Astrocyte (in vitro differentiated cells and primary cell): ENCODE data around the gene BTBD2. TPM values are rescaled to one million over a fixed set of nuclear protein-coding genes. Genes with fewer than 3 reads are reported as not detected.

Source experiments
- DNase-seq: peaks from one replicate; pipeline ENCODE4 v3.0.0-alpha.2; 2010; ENCODE audit warnings: low read depth
- FAIRE-seq: peaks from 2 replicates; lab custom pipeline; 2011; peaks lifted over from hg19 to GRCh38; lab: Jason Lieb, UNC
- H2AFZ ChIP-seq: 2 replicates; pipeline ENCODE4 v1.6.0; 2012; ENCODE audit warnings: low read depth, low read length, inconsistent platforms
- H3K27ac ChIP-seq: 2 replicates; pipeline ENCODE4 v1.5.1; 2011; ENCODE audit warnings: low read depth, low read length, inconsistent platforms
- H3K27me3 ChIP-seq: 2 replicates; pipeline ENCODE4 v1.6.0; 2011; ENCODE audit warnings: low read length, inconsistent platforms; ENCODE audit not compliant: insufficient read depth
- H3K36me3 ChIP-seq: 2 replicates; pipeline ENCODE4 v1.5.1; 2011; ENCODE audit warnings: low read length, inconsistent platforms; ENCODE audit not compliant: insufficient read depth
- H3K4me1 ChIP-seq: 2 replicates; pipeline ENCODE4 v1.5.1; 2011; ENCODE audit warnings: low read length, inconsistent platforms; ENCODE audit not compliant: insufficient read depth
- H3K4me2 ChIP-seq: 2 replicates; pipeline ENCODE4 v1.6.0; 2012; ENCODE audit warnings: low read length, inconsistent platforms
- H3K4me3 ChIP-seq: 2 replicates; pipeline ENCODE4 v1.5.1; 2011; ENCODE audit warnings: low read depth, mild to moderate bottlenecking, low read length, inconsistent platforms; ENCODE audit not compliant: insufficient read depth
- H3K79me2 ChIP-seq: 2 replicates; pipeline ENCODE4 v1.6.0; 2012; ENCODE audit warnings: mild to moderate bottlenecking, low read length, inconsistent platforms; ENCODE audit not compliant: insufficient read depth
- H3K9ac ChIP-seq: 2 replicates; pipeline ENCODE4 v1.6.0; 2012; ENCODE audit warnings: mild to moderate bottlenecking, low read length, inconsistent platforms
- H3K9me3 ChIP-seq: 2 replicates; pipeline ENCODE4 v1.5.1; 2012; ENCODE audit warnings: low read depth, mild to moderate bottlenecking, low read length, inconsistent platforms; ENCODE audit not compliant: insufficient read depth
- H4K20me1 ChIP-seq: 2 replicates; pipeline ENCODE4 v1.6.0; 2012; ENCODE audit warnings: low read length, inconsistent platforms; ENCODE audit not compliant: insufficient read depth
- H3K27ac Mint-ChIP-seq: one replicate; pipeline ENCODE4 v1.8.0; 2021; ENCODE audit warnings: mild to moderate bottlenecking, mixed read lengths; ENCODE audit not compliant: unreplicated experiment
- H3K27me3 Mint-ChIP-seq: one replicate; pipeline ENCODE4 v1.8.0; 2021; ENCODE audit warnings: low read depth, mixed read lengths; ENCODE audit not compliant: unreplicated experiment
- H3K36me3 Mint-ChIP-seq: one replicate; pipeline ENCODE4 v1.8.0; 2021; ENCODE audit warnings: low read depth, mixed read lengths; ENCODE audit not compliant: unreplicated experiment
- H3K4me1 Mint-ChIP-seq: one replicate; pipeline ENCODE4 v1.8.0; 2021; ENCODE audit warnings: low read depth, mixed read lengths; ENCODE audit not compliant: unreplicated experiment
- H3K4me3 Mint-ChIP-seq: one replicate; pipeline ENCODE4 v1.8.0; 2021; ENCODE audit warnings: mild to moderate bottlenecking, moderate library complexity, mixed read lengths; ENCODE audit not compliant: unreplicated experiment
- H3K9me3 Mint-ChIP-seq: one replicate; pipeline ENCODE4 v1.8.0; 2021; ENCODE audit warnings: mild to moderate bottlenecking, mixed read lengths; ENCODE audit not compliant: unreplicated experiment
- CTCF ChIP-seq: IDR thresholded peaks from 2 replicates; pipeline ENCODE4 v1.5.1; 2011; ENCODE audit warnings: low read depth, mild to moderate bottlenecking, inconsistent platforms, low read length, moderate library complexity; ENCODE audit not compliant: insufficient read depth
- EZH2 ChIP-seq: IDR thresholded peaks from 2 replicates; pipeline ENCODE4 v1.6.1; 2012; ENCODE audit warnings: mild to moderate bottlenecking, low read length, inconsistent platforms; ENCODE audit not compliant: insufficient read depth
- total RNA-seq: library from RNA; stranded (reverse); gene quantifications from 2 replicates; pipeline ENCODE4 v1.2.1, GENCODE V29; 2021

BTBD2 gene
- total RNA-seq, 1 donor from 2014 or later = 53.7 TPM

GRCh38 chr19:1955171-1956121 lies 60.1 kb downstream of the BTBD2 start:
- no peak for TF ChIP-seq EZH2
- Mint-ChIP-seq H3K27ac (no peak overlapping the region), H3K4me3 (no peak overlapping the region), H3K27me3 (no peaks in the 10 kb centered on the region), H3K36me3 (no peaks in the 10 kb centered on the region), H3K9me3 (no peaks in the 10 kb centered on the region), H3K4me1 (peaks cover 1% of the 10 kb centered on the region)
- no peak overlapping the region for H3K4me2 ChIP-seq
- peaks cover 88% of the 10 kb centered on the region for H4K20me1 ChIP-seq
- H3K36me3 ChIP-seq = no peaks in the 10 kb centered on the region
- no peak overlapping the region for H3K4me3 ChIP-seq
- no peak overlapping the region for H3K9ac ChIP-seq
- FAIRE-seq (no peak), DNase-seq (no peak)
- no peak overlapping the region for H2AFZ ChIP-seq
- no peaks in the 10 kb centered on the region for H3K4me1 ChIP-seq
- peaks cover 89% of the 10 kb centered on the region for H3K79me2 ChIP-seq
- H3K9me3 ChIP-seq = no peaks in the 10 kb centered on the region
- H3K27me3 ChIP-seq = no peaks in the 10 kb centered on the region
- no peak overlapping the region for H3K27ac ChIP-seq

GRCh38 chr19:1954532-1954933 lies 61.0 kb downstream of the BTBD2 start:
- no peak for FAIRE-seq
- H3K79me2 ChIP-seq = peaks cover 86% of the 10 kb centered on the region

More at GRCh38 chr19:1954532-1954933, 61.0 kb downstream of the BTBD2 start:
- no peaks in the 10 kb centered on the region for H3K36me3 Mint-ChIP-seq
- Histone ChIP-seq H3K27me3 (no peaks in the 10 kb centered on the region), H3K9ac (no peak overlapping the region), H3K4me1 (no peaks in the 10 kb centered on the region), H3K36me3 (no peaks in the 10 kb centered on the region), H4K20me1 (peaks cover 86% of the 10 kb centered on the region), H3K9me3 (no peaks in the 10 kb centered on the region), H3K27ac (no peak overlapping the region), H2AFZ (no peak overlapping the region), H3K4me3 (no peak overlapping the region), H3K4me2 (no peak overlapping the region)
- H3K27ac Mint-ChIP-seq = no peak overlapping the region
- peaks cover 1% of the 10 kb centered on the region for H3K4me1 Mint-ChIP-seq
- H3K4me3 Mint-ChIP-seq = no peak overlapping the region
- no peaks in the 10 kb centered on the region for H3K9me3 Mint-ChIP-seq
- TF ChIP-seq EZH2 (no peak), CTCF (no peak)
- DNase-seq = no peak
- no peaks in the 10 kb centered on the region for H3K27me3 Mint-ChIP-seq
